Neural cell (in vitro differentiated cells): ENCODE data around the gene SND1. TPM values are rescaled to one million over a fixed set of nuclear protein-coding genes. Genes with fewer than 3 reads are reported as not detected.

ENCODE experiments used
- H2AFZ ChIP-seq: fragments of 200-600, 300-800 bp; sonication (generic), shearing (Covaris generic); 2 replicates; pipeline ENCODE4 v1.6.0; 2014; ENCODE audit warnings: low read depth, mild to moderate bottlenecking, antibody characterized with exemption, low read length, moderate library complexity
- H3F3A ChIP-seq: fragments of 200-600 bp; shearing (Covaris generic); 2 replicates; pipeline ENCODE4 v1.6.1; 2016; ENCODE audit warnings: mild to moderate bottlenecking, moderate library complexity, mixed read lengths, antibody characterized with exemption, low read length; ENCODE audit not compliant: insufficient read depth, poor library complexity, severe bottlenecking
- H3K27ac ChIP-seq: fragments of 200-600, 300-800 bp; sonication (generic), shearing (Covaris generic); 2 replicates; pipeline ENCODE4 v1.5.1; 2014; ENCODE audit warnings: mild to moderate bottlenecking, low read length, moderate library complexity
- H3K27me3 ChIP-seq: fragments of 300-800, 200-600 bp; sonication (generic), shearing (Covaris generic); 2 replicates; pipeline ENCODE4 v1.6.0; 2014; ENCODE audit warnings: mild to moderate bottlenecking, low read depth, low read length, moderate library complexity; ENCODE audit not compliant: insufficient read depth
- H3K36me3 ChIP-seq: fragments of 300-800, 200-600 bp; sonication (generic), shearing (Covaris generic); 2 replicates; pipeline ENCODE4 v1.5.1; 2014; ENCODE audit warnings: mild to moderate bottlenecking, antibody characterized with exemption, low read length, moderate library complexity; ENCODE audit not compliant: insufficient read depth
- H3K4me2 ChIP-seq: fragments of 300-800, 200-600 bp; sonication (generic), shearing (Covaris generic); 2 replicates; pipeline ENCODE4 v1.6.0; 2014; ENCODE audit warnings: mild to moderate bottlenecking, low read length
- H3K4me3 ChIP-seq: fragments of 300-800, 200-600 bp; sonication (generic), shearing (Covaris generic); 2 replicates; pipeline ENCODE4 v1.5.1; 2014; ENCODE audit warnings: mild to moderate bottlenecking, low read length, moderate library complexity
- H3K79me2 ChIP-seq: fragments of 200-600 bp; shearing (Covaris generic); replicated peaks from 2 replicates; pipeline ENCODE4 v1.6.0; 2014; ENCODE audit warnings: mild to moderate bottlenecking, low read length, moderate library complexity; ENCODE audit not compliant: insufficient read depth
- H3K9ac ChIP-seq: fragments of 300-800, 200-600 bp; sonication (generic), shearing (Covaris generic); 2 replicates; pipeline ENCODE4 v1.6.1; 2016; ENCODE audit warnings: mild to moderate bottlenecking, low read length, mixed read lengths
- H3K9me2 ChIP-seq: fragments of 200-600 bp; shearing (Covaris generic); 2 replicates; pipeline ENCODE4 v1.6.1; 2016; ENCODE audit warnings: mild to moderate bottlenecking, low read length, mixed read lengths; ENCODE audit not compliant: insufficient read depth
- H3K9me3 ChIP-seq: fragments of 200-600, 300-800 bp; sonication (generic), shearing (Covaris generic); 2 replicates; pipeline ENCODE4 v1.6.1; 2016; ENCODE audit warnings: mild to moderate bottlenecking, mixed run types, low read length, moderate library complexity, mixed read lengths
- H4K20me1 ChIP-seq: fragments of 200-600 bp; shearing (Covaris generic); 2 replicates; pipeline ENCODE4 v1.6.1; 2016; ENCODE audit warnings: mild to moderate bottlenecking, mixed run types; ENCODE audit not compliant: insufficient read depth
- CTCF ChIP-seq: fragments of 450-650 bp; IDR thresholded peaks from 2 replicates; pipeline ENCODE4 v1.5.1; 2014; ENCODE audit warnings: antibody characterized with exemption, mild to moderate bottlenecking, moderate library complexity; ENCODE audit not compliant: poor library complexity, severe bottlenecking
- EP300 ChIP-seq: fragments of 450-650 bp; conservative IDR thresholded peaks from 2 replicates; pipeline ENCODE4 v1.6.1; 2014; ENCODE audit warnings: antibody characterized with exemption, mild to moderate bottlenecking, moderate library complexity; ENCODE audit not compliant: poor library complexity, severe bottlenecking
- EZH2 ChIP-seq: fragments of 200-600, 300-800 bp; shearing (Covaris generic), sonication (generic); IDR thresholded peaks from 2 replicates; pipeline ENCODE4 v1.6.1; 2014; ENCODE audit warnings: antibody characterized with exemption, low read length, borderline replicate concordance, mild to moderate bottlenecking; ENCODE audit not compliant: insufficient read depth, poor library complexity, severe bottlenecking
- MXI1 ChIP-seq: fragments of 450-650 bp; conservative IDR thresholded peaks from 2 replicates; pipeline ENCODE4 v1.6.1; 2014; ENCODE audit warnings: antibody characterized with exemption, mild to moderate bottlenecking; ENCODE audit not compliant: poor library complexity, severe bottlenecking
- POLR2AphosphoS5 ChIP-seq: IDR thresholded peaks from 2 replicates; pipeline ENCODE4 v1.6.1; 2012
- RAD21 ChIP-seq: fragments of 450-650 bp; conservative IDR thresholded peaks from 2 replicates; pipeline ENCODE4 v1.6.1; 2014; ENCODE audit warnings: antibody characterized with exemption, mild to moderate bottlenecking, moderate library complexity
- REST ChIP-seq: IDR thresholded peaks from 2 replicates; pipeline ENCODE4 v1.6.1; 2012; ENCODE audit warnings: borderline replicate concordance
- SMC3 ChIP-seq: fragments of 450-650 bp; conservative IDR thresholded peaks from 2 replicates; pipeline ENCODE4 v1.6.1; 2014; ENCODE audit warnings: antibody characterized with exemption, mild to moderate bottlenecking, moderate library complexity; ENCODE audit not compliant: poor library complexity
- TAF1 ChIP-seq: IDR thresholded peaks from 2 replicates; pipeline ENCODE4 v1.6.1; 2012; ENCODE audit warnings: low read depth
- polyA plus RNA-seq: library from polyadenylated mRNA; depleted of rRNA; stranded (reverse); fragments of >200 nt; gene quantifications from 2 replicates; pipeline ENCODE4 v1.2.3, GENCODE V29; 2014

Gene SND1
- polyA plus RNA-seq, 1 donor from 2014 or later = 37.4 TPM

- no peaks in the 10 kb centered on the region for H3K9me3 ChIP-seq
- no peak overlapping the region for H2AFZ ChIP-seq
- no peaks in the 10 kb centered on the region for H4K20me1 ChIP-seq
- H3K27ac ChIP-seq = no peak overlapping the region
- H3K4me2 ChIP-seq = no peak overlapping the region
- H3K36me3 ChIP-seq = peaks cover 6% of the 10 kb centered on the region
- H3F3A ChIP-seq = no peaks in the 10 kb centered on the region
- no peaks in the 10 kb centered on the region for H3K79me2 ChIP-seq
- no peak for TF ChIP-seq REST
- no peak for TF ChIP-seq EP300
- TF ChIP-seq EZH2 = no peak
- no peak for TF ChIP-seq MXI1
- no peak for TF ChIP-seq SMC3
- TF ChIP-seq TAF1 = no peak
- TF ChIP-seq RAD21 = no peak
- TF ChIP-seq CTCF = no peak
- no peak for TF ChIP-seq POLR2AphosphoS5
- H3K27me3 ChIP-seq = no peaks in the 10 kb centered on the region
- no peaks in the 10 kb centered on the region for H3K9me2 ChIP-seq
- no peak overlapping the region for H3K9ac ChIP-seq
- H3K4me3 ChIP-seq = no peak overlapping the region
Measured at GRCh38 chr7:127702052-127702652, 50.2 kb downstream of the SND1 start.

GRCh38 chr7:127702938-127703337 is 50.9 kb downstream of the SND1 start:
- Histone ChIP-seq H3K79me2 (no peaks in the 10 kb centered on the region), H3K4me3 (no peak overlapping the region), H3K9ac (no peak overlapping the region), H3K27ac (no peak overlapping the region), H3K36me3 (peaks cover 6% of the 10 kb centered on the region), H3K4me2 (no peak overlapping the region), H4K20me1 (no peaks in the 10 kb centered on the region), H3F3A (no peaks in the 10 kb centered on the region), H2AFZ (no peak overlapping the region), H3K9me2 (no peaks in the 10 kb centered on the region), H3K9me3 (no peaks in the 10 kb centered on the region), H3K27me3 (no peaks in the 10 kb centered on the region)
- TF ChIP-seq CTCF (no peak), POLR2AphosphoS5 (no peak), RAD21 (no peak), EZH2 (no peak), TAF1 (no peak), REST (no peak), EP300 (no peak), MXI1 (no peak), SMC3 (no peak)
